Ascending aorta (tissue), 2 donors: ENCODE data around the gene RAPGEF1. TPM values are rescaled to one million over a fixed set of nuclear protein-coding genes. Genes with fewer than 3 reads are reported as not detected.

Experiments used
- DNase-seq, 2 donors: peaks; one replicate each; pipeline ENCODE4 v3.0.0-alpha.2; 2019; ENCODE audit warnings: low spot score in 2 of 2
- H3K27ac ChIP-seq, 2 donors: fragments of 200-600 bp; sonication (generic); one replicate each; pipeline ENCODE4 v1.5.1; 2016 to 2017; ENCODE audit warnings: mild to moderate bottlenecking in 1 of 2
- H3K27me3 ChIP-seq: fragments of 200-600 bp; sonication (generic); one replicate; pipeline ENCODE4 v1.5.1; 2017
- H3K36me3 ChIP-seq, 2 donors: fragments of 200-600 bp; sonication (generic); one replicate each; pipeline ENCODE4 v1.5.1; 2016
- H3K4me1 ChIP-seq, 2 donors: fragments of 200-600 bp; sonication (generic); one replicate each; pipeline ENCODE4 v1.5.1; 2016 to 2017; ENCODE audit warnings: mild to moderate bottlenecking in 1 of 2
- H3K4me3 ChIP-seq, 2 donors: fragments of 200-600 bp; sonication (generic); one replicate each; pipeline ENCODE4 v1.5.1; 2016 to 2017; ENCODE audit warnings: mild to moderate bottlenecking in 1 of 2
- H3K9me3 ChIP-seq, 2 donors: fragments of 200-600 bp; sonication (generic); one replicate each; pipeline ENCODE4 v1.5.1; 2016
- CTCF ChIP-seq, 3 experiments: fragments of 200-600 bp in 2 of 3; fragments of 450-650 bp in 1 of 3; sonication (generic) in 2 of 3; IDR thresholded peaks; one replicate each; pipeline ENCODE4 v1.5.1; 2016 to 2019; ENCODE audit warnings: antibody characterized with exemption in 3 of 3, mild to moderate bottlenecking in 1 of 3, moderate library complexity in 1 of 3
- intact Hi-C: fragments of 100-400 bp; cut with DNase I; formaldehyde crosslinking; loops from one replicate; pipeline ENCODE4 v1.15.1; 2023
- total RNA-seq: library from RNA; depleted of rRNA; stranded (reverse); fragments of >200 nt; gene quantifications from one replicate; pipeline ENCODE4 v1.1.0, GENCODE V29; 2016

RAPGEF1 gene
- total RNA-seq, 1 donor from 2014 or later, result 95.5 TPM

- no peaks in the 10 kb centered on the region for H3K27me3 ChIP-seq
- DNase-seq, result no peak
- no peaks in the 10 kb centered on the region for H3K4me1 ChIP-seq
- intact Hi-C loops, result no loop called here
- H3K9me3 ChIP-seq, result no peaks in the 10 kb centered on the region
- TF ChIP-seq CTCF (IDR thresholded peaks at IDR 0.05), result no peak
- H3K4me3 ChIP-seq, result no peak overlapping the region
- H3K36me3 ChIP-seq, result peaks cover 48 to 75% of the 10 kb centered on the region in 2 donors
- H3K27ac ChIP-seq, result no peak overlapping the region
These were observed 150.7 kb downstream of the RAPGEF1 start for GRCh38 chr9:131589124-131589711.

- H3K9me3 ChIP-seq, result no peaks in the 10 kb centered on the region
- no peak overlapping the region for H3K4me3 ChIP-seq
- H3K4me1 ChIP-seq, result no peaks in the 10 kb centered on the region
- no peak overlapping the region for H3K27ac ChIP-seq
- DNase-seq, result no peak
- H3K36me3 ChIP-seq, result peaks cover 56 to 75% of the 10 kb centered on the region in 2 donors
- intact Hi-C loops, result no loop called here
- no peaks in the 10 kb centered on the region for H3K27me3 ChIP-seq
- no peak for TF ChIP-seq CTCF (IDR thresholded peaks at IDR 0.05)
These were observed 151.5 kb downstream of the RAPGEF1 start for GRCh38 chr9:131588396-131588795.

GRCh38 chr9:131587906-131588305, 152.0 kb downstream of the RAPGEF1 start:
- DNase-seq, result no peak
- intact Hi-C loops, result no loop called here
- Histone ChIP-seq H3K36me3 (peaks cover 61 to 76% of the 10 kb centered on the region in 2 donors), H3K4me1 (no peaks in the 10 kb centered on the region), H3K27ac (no peak overlapping the region), H3K4me3 (no peak overlapping the region), H3K9me3 (no peaks in the 10 kb centered on the region), H3K27me3 (no peaks in the 10 kb centered on the region)
- no peak for TF ChIP-seq CTCF (IDR thresholded peaks at IDR 0.05)

GRCh38 chr9:131587331-131587730, 152.5 kb downstream of the RAPGEF1 start:
- DNase-seq, result no peak
- no peak overlapping the region for H3K27ac ChIP-seq
- no peak for TF ChIP-seq CTCF (IDR thresholded peaks at IDR 0.05)
- H3K9me3 ChIP-seq, result no peaks in the 10 kb centered on the region
- intact Hi-C loops, result no loop called here
- H3K27me3 ChIP-seq, result no peaks in the 10 kb centered on the region
- H3K4me1 ChIP-seq, result no peaks in the 10 kb centered on the region
- peaks cover 67 to 82% of the 10 kb centered on the region in 2 donors for H3K36me3 ChIP-seq
- H3K4me3 ChIP-seq, result no peak overlapping the region

- TF ChIP-seq CTCF (IDR thresholded peaks at IDR 0.05), result no peak
- DNase-seq, result no peak
- Histone ChIP-seq H3K4me3 (no peak overlapping the region), H3K9me3 (no peaks in the 10 kb centered on the region), H3K4me1 (no peaks in the 10 kb centered on the region), H3K27ac (no peak overlapping the region), H3K27me3 (no peaks in the 10 kb centered on the region), H3K36me3 (peaks cover 79 to 88% of the 10 kb centered on the region in 2 donors)
- intact Hi-C loops, result no loop called here
These were observed 154.5 kb downstream of the RAPGEF1 start for GRCh38 chr9:131585375-131585774.

- Histone ChIP-seq H3K4me3 (no peak overlapping the region), H3K9me3 (no peaks in the 10 kb centered on the region), H3K27me3 (no peaks in the 10 kb centered on the region), H3K36me3 (peaks cover 78 to 88% of the 10 kb centered on the region in 2 donors), H3K27ac (no peak overlapping the region), H3K4me1 (no peaks in the 10 kb centered on the region)
- no peak for DNase-seq
- intact Hi-C loops, result no loop called here
- no peak for TF ChIP-seq CTCF (IDR thresholded peaks at IDR 0.05)
These were observed 155.0 kb downstream of the RAPGEF1 start for GRCh38 chr9:131584858-131585257.
